Right ventricle myocardium inferior (tissue), 1 donor: ENCODE results near the gene OR13A1. TPM values are rescaled to one million over a fixed set of nuclear protein-coding genes. Genes with fewer than 3 reads are reported as not detected.

ENCODE experiments used
- total RNA-seq: library from RNA; stranded (reverse); fragmentation: NEBNext Ultra II Directional; extraction: Animal tissue kit (Norgen Biotek cat#: 25700); gene quantifications from one replicate; pipeline ENCODE4 v1.2.1, GENCODE V29; 2021
- donor health status: DM: no; HTN: yes; CAD: no; lungs with severe emphysema.

The OR13A1 gene
- total RNA-seq, 1 donor from 2014 or later, result not detected

Other genes with a start within 250 kb of the OR13A1 start
- gene ALOX5, start 58.6 kb upstream of the OR13A1 start, total RNA-seq, result 7.3 TPM